Panc1 (cell line): ENCODE measurements around the gene ATP10A. TPM values are rescaled to one million over a fixed set of nuclear protein-coding genes. Genes with fewer than 3 reads are reported as not detected.

ENCODE experiments used
- ATAC-seq: fragments of 200-7000 bp; cut with Tn5 transposase; 2 replicates; pipeline ENCODE4 v1.9.1; 2020; ENCODE audit warnings: mild to moderate bottlenecking, moderate library complexity
- BruUV-seq: library from RNA; stranded (reverse); fragments of 400-500 nt; replicated peaks from 2 replicates; lab custom pipeline; 2021; lab: Mats Ljungman, UMichigan
- CTCF ChIA-PET: fragments of 300-600 bp; sonication (Branson Sonifier 250); formaldehyde crosslinking; loops from one replicate; lab custom pipeline; 2022; ENCODE audit warnings: antibody characterized with exemption; lab: Charles Lee
- POLR2A ChIA-PET: fragments of 300-600 bp; sonication (Branson Sonifier 250); formaldehyde crosslinking; loops from one replicate; lab custom pipeline; 2022; ENCODE audit warnings: antibody characterized with exemption; lab: Charles Lee
- DNase-seq: peaks from one replicate; pipeline ENCODE4 v3.0.0-alpha.2; 2010; ENCODE audit warnings: low read depth, low spot score
- H3K27ac ChIP-seq: 2 replicates; pipeline ENCODE4 v1.5.1; 2011; ENCODE audit warnings: mild to moderate bottlenecking, low read length, inconsistent platforms
- H3K27me3 ChIP-seq: fragments of 200-500 bp; sonication (Bioruptor generic); 2 replicates; pipeline ENCODE4 v1.6.0; 2014; ENCODE audit warnings: low read length, inconsistent platforms; ENCODE audit not compliant: control insufficient read depth, insufficient read depth
- H3K36me3 ChIP-seq: fragments of 200-500 bp; sonication (Bioruptor generic); 2 replicates; pipeline ENCODE4 v1.5.1; 2014; ENCODE audit warnings: inconsistent platforms, mild to moderate bottlenecking, low read length, moderate library complexity; ENCODE audit not compliant: control insufficient read depth, insufficient read depth
- H3K4me1 ChIP-seq: 2 replicates; pipeline ENCODE4 v1.5.1; 2011; ENCODE audit warnings: inconsistent platforms, mild to moderate bottlenecking, low read length, moderate library complexity; ENCODE audit not compliant: control insufficient read depth, insufficient read depth
- H3K4me3 ChIP-seq, 2 experiments: 2 replicates each; pipeline ENCODE4 v1.5.1; 2011 to 2012; ENCODE audit warnings: low read depth in 2 of 2, low read length in 2 of 2, mild to moderate bottlenecking in 2 of 2, inconsistent platforms in 1 of 2, moderate library complexity in 1 of 2
- H3K9me3 ChIP-seq: fragments of 200-500 bp; sonication (Bioruptor generic); 2 replicates; pipeline ENCODE4 v1.5.1; 2014; ENCODE audit warnings: low read depth, mild to moderate bottlenecking, inconsistent platforms, low read length, moderate library complexity; ENCODE audit not compliant: control insufficient read depth, insufficient read depth
- POLR2AphosphoS5 ChIP-seq: IDR thresholded peaks from 2 replicates; pipeline ENCODE4 v1.6.1; 2012; ENCODE audit warnings: mild to moderate bottlenecking, low read depth, low read length, moderate library complexity
- SIN3A ChIP-seq: IDR thresholded peaks from 2 replicates; pipeline ENCODE4 v1.6.1; 2012; ENCODE audit warnings: low read depth, mild to moderate bottlenecking, low read length, moderate library complexity, borderline replicate concordance; ENCODE audit not compliant: insufficient read depth
- TCF7L2 ChIP-seq: IDR thresholded peaks from 2 replicates; pipeline ENCODE4 v1.6.1; 2011; ENCODE audit warnings: mild to moderate bottlenecking, low read depth, low read length, inconsistent platforms
- in situ Hi-C: cut with HindIII; loops from 2 replicates; pipeline ENCODE4 v1.10.0; 2016; ENCODE audit warnings: low sequenced_read_pairs, low pct_unique_long_range_greater_than_20kb
- intact Hi-C: fragments of 100-400 bp; cut with micrococcal nuclease; formaldehyde crosslinking; loops from one replicate; pipeline ENCODE4 v1.10.0; 2022; ENCODE audit not compliant: unreplicated experiment
- total RNA-seq: library from RNA; stranded (reverse); gene quantifications from one replicate; pipeline ENCODE4 v1.2.1, GENCODE V29; 2021; ENCODE audit not compliant: unreplicated experiment
- TF ChIP-seq, protein P1 (sequence below): fragments of 450-650 bp; IDR thresholded peaks from 2 replicates; pipeline ENCODE4 v1.5.1; 2017; ENCODE audit warnings: mild to moderate bottlenecking
- TF ChIP-seq, protein P2 (sequence below), 2 experiments: IDR thresholded peaks; 2 replicates each; pipeline ENCODE4 v1.6.1; 2011 to 2012; ENCODE audit warnings: low read depth in 2 of 2, control low read depth in 1 of 2, low read length in 1 of 2, mild to moderate bottlenecking in 1 of 2, moderate library complexity in 1 of 2; ENCODE audit not compliant: insufficient read depth in 1 of 2

Gene ATP10A
- total RNA-seq, 1 experiment from 2014 or later: 0.31 TPM

DNA sequence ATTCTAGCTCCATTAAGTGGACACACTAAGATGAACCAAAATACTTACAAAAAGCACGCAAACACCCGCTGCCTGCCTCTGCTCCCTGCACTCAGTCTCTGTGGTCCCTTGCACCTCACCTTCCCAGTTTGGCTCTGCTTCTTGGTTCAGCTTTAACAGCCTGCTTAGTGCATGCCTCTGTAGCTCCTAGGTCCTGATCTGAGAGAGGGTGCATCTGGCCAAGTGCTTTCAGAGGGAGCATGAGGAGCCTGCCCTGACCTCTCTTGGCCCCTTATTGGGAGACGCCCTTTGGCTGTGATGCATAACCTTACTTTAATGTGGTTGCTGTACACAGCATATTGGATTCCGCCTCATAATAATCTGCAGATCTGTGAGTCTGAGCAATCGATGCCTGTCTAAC, 21.2 kb upstream of the ATP10A start:
- POLR2A ChIA-PET: no interaction called here

DNA sequence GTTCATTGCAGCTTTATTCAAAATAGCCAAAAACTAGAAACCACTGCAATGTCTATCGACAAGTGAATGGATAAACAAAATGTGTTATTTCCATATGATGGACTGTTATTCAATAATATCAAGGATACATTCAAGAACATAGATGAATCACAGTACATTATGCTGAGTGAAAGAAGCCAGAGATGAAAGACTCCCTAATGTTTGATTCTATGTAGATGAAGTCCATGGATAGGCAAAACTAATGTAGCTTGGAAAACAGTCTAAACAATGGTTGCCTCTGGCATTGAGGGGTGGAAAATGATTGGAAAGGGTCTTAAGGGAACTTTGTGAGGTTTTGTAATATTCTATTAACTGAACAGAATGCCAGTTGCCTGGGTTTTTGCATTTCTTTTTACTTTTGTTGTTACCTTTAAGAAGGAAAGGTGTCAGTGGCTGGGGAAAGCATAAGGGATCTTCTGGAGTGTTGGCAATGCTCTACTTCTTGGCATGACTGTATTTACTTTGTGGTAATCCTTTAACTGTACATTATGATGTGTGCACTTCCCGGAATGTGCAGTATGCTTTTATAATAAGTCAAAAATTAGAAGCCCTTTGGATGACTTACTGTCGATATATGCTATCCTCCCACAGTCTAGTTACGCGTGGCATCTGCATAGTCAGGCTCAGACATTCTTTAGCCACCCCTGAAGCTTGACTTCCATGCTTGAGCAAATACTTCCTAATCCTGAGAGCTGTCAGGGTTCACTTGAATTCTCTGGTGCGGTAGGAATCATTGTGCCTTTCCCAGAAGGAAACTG, 20.5 kb upstream of the ATP10A start:
- intact Hi-C loops: no loop called here

More for the DNA sequence above, 21.2 kb upstream of the ATP10A start:
- ATAC-seq (peak; percentile 30; the same call in 1 of the 2 replicates), DNase-seq (no peak)
- in situ Hi-C loops (no loop called here), intact Hi-C loops (no loop called here)
- Histone ChIP-seq H3K4me1 (no peaks in the 10 kb centered on the region), H3K27ac (no peak overlapping the region), H3K36me3 (no peaks in the 10 kb centered on the region), H3K4me3 (no peak overlapping the region), H3K9me3 (no peaks in the 10 kb centered on the region), H3K27me3 (no peaks in the 10 kb centered on the region)
- TF ChIP-seq SIN3A (no peak), POLR2AphosphoS5 (no peak), TCF7L2 (no peak)
- TF ChIP-seq, protein P1, sequence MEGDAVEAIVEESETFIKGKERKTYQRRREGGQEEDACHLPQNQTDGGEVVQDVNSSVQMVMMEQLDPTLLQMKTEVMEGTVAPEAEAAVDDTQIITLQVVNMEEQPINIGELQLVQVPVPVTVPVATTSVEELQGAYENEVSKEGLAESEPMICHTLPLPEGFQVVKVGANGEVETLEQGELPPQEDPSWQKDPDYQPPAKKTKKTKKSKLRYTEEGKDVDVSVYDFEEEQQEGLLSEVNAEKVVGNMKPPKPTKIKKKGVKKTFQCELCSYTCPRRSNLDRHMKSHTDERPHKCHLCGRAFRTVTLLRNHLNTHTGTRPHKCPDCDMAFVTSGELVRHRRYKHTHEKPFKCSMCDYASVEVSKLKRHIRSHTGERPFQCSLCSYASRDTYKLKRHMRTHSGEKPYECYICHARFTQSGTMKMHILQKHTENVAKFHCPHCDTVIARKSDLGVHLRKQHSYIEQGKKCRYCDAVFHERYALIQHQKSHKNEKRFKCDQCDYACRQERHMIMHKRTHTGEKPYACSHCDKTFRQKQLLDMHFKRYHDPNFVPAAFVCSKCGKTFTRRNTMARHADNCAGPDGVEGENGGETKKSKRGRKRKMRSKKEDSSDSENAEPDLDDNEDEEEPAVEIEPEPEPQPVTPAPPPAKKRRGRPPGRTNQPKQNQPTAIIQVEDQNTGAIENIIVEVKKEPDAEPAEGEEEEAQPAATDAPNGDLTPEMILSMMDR: no peak
- TF ChIP-seq, protein P2, sequence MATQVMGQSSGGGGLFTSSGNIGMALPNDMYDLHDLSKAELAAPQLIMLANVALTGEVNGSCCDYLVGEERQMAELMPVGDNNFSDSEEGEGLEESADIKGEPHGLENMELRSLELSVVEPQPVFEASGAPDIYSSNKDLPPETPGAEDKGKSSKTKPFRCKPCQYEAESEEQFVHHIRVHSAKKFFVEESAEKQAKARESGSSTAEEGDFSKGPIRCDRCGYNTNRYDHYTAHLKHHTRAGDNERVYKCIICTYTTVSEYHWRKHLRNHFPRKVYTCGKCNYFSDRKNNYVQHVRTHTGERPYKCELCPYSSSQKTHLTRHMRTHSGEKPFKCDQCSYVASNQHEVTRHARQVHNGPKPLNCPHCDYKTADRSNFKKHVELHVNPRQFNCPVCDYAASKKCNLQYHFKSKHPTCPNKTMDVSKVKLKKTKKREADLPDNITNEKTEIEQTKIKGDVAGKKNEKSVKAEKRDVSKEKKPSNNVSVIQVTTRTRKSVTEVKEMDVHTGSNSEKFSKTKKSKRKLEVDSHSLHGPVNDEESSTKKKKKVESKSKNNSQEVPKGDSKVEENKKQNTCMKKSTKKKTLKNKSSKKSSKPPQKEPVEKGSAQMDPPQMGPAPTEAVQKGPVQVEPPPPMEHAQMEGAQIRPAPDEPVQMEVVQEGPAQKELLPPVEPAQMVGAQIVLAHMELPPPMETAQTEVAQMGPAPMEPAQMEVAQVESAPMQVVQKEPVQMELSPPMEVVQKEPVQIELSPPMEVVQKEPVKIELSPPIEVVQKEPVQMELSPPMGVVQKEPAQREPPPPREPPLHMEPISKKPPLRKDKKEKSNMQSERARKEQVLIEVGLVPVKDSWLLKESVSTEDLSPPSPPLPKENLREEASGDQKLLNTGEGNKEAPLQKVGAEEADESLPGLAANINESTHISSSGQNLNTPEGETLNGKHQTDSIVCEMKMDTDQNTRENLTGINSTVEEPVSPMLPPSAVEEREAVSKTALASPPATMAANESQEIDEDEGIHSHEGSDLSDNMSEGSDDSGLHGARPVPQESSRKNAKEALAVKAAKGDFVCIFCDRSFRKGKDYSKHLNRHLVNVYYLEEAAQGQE (IDR thresholded peaks at IDR 0.05; ENCODE audit: insufficient read depth in 1 of 2, low read depth in 2 of 2, low read length in 1 of 2): no peak
- CTCF ChIA-PET: no interaction called here
- no TSS peak for BruUV-seq

More for the DNA sequence above, 20.5 kb upstream of the ATP10A start:
- no peaks in the 10 kb centered on the region for H3K36me3 ChIP-seq
- no peak overlapping the region for H3K4me3 ChIP-seq
- H3K9me3 ChIP-seq: no peaks in the 10 kb centered on the region
- ChIA-PET POLR2A (no interaction called here), CTCF (no interaction called here)
- DNase-seq (peak; percentile 73), ATAC-seq (peak; percentile 63)
- H3K27me3 ChIP-seq: no peaks in the 10 kb centered on the region
- no TSS peak for BruUV-seq
- TF ChIP-seq, protein P1: no peak
- TF ChIP-seq SIN3A: no peak
- no peak for TF ChIP-seq POLR2AphosphoS5
- TF ChIP-seq, protein P2 (IDR thresholded peaks at IDR 0.05; ENCODE audit: insufficient read depth in 1 of 2, low read depth in 2 of 2, low read length in 1 of 2): no peak
- TF ChIP-seq TCF7L2: no peak
- no peak overlapping the region for H3K27ac ChIP-seq
- in situ Hi-C loops: no loop called here
- H3K4me1 ChIP-seq: no peaks in the 10 kb centered on the region
